Gastroesophageal sphincter (tissue), 4 donors: ENCODE measurements around the gene BAX. TPM values are rescaled to one million over a fixed set of nuclear protein-coding genes. Genes with fewer than 3 reads are reported as not detected.
"Not testable (repeated sequence)": the region's sequence is repeated elsewhere in the genome, so short reads cannot be mapped to it uniquely, and the experiment has no call there.

ENCODE experiments used
- ATAC-seq: fragments of 150-250 bp; one replicate; pipeline ENCODE4 v1.9.1; 2016; ENCODE audit warnings: mild to moderate bottlenecking, moderate library complexity
- H3K27ac ChIP-seq, 4 donors: fragments of 200-600 bp; sonication (generic) in 3 of 4; 1 replicate in 3 of 4; 2 replicates in 1 of 4; pipeline ENCODE4 v1.5.1; 2016 to 2019
- H3K27me3 ChIP-seq: fragments of 200-600 bp; sonication (generic); one replicate; pipeline ENCODE4 v1.5.1; 2019
- H3K36me3 ChIP-seq, 2 donors: fragments of 200-600 bp; sonication (generic); one replicate each; pipeline ENCODE4 v1.5.1; 2019; ENCODE audit warnings: control low read depth in 1 of 2
- H3K4me1 ChIP-seq, 3 donors: fragments of 200-600 bp; sonication (generic); 1 replicate in 2 of 3; 2 replicates in 1 of 3; pipeline ENCODE4 v1.5.1; 2016 to 2019; ENCODE audit warnings: control low read depth in 2 of 3
- H3K4me3 ChIP-seq, 2 donors: fragments of 200-600 bp; sonication (generic); one replicate each; pipeline ENCODE4 v1.5.1; 2019; ENCODE audit warnings: mild to moderate bottlenecking in 1 of 2, moderate library complexity in 1 of 2
- H3K9me3 ChIP-seq, 3 donors: fragments of 200-600 bp; sonication (generic); one replicate each; pipeline ENCODE4 v1.5.1; 2017 to 2019; ENCODE audit warnings: control low read depth in 2 of 3
- EP300 ChIP-seq: sonication (generic); formaldehyde crosslinking; IDR thresholded peaks from one replicate; pipeline ENCODE4 v1.6.1; 2017; ENCODE audit warnings: antibody characterized with exemption, mild to moderate bottlenecking
- POLR2A ChIP-seq, 2 donors: fragments of 450-650 bp; IDR thresholded peaks; one replicate each; pipeline ENCODE4 v1.6.1; 2017; ENCODE audit warnings: antibody characterized with exemption in 2 of 2, mild to moderate bottlenecking in 2 of 2, moderate library complexity in 1 of 2
- POLR2AphosphoS5 ChIP-seq: sonication (generic); formaldehyde crosslinking; IDR thresholded peaks from one replicate; pipeline ENCODE4 v1.6.1; 2017; ENCODE audit warnings: antibody characterized with exemption
- WGBS, 2 donors: methylation state at CpG; one replicate each; pipeline ENCODE4 v1.1.5; 2018; ENCODE audit warnings: low coverage in 1 of 2; 5-methylcytosine and 5-hydroxymethylcytosine counted together
- total RNA-seq, 4 donors: library from RNA; depleted of rRNA; stranded (reverse); fragments of >200 nt; gene quantifications; one replicate each; pipeline ENCODE4 v1.1.0, GENCODE V29; 2016
- TF ChIP-seq, protein P1 (sequence below), 4 experiments: fragments of 200-600 bp in 2 of 4; fragments of 450-650 bp in 2 of 4; sonication (generic) in 1 of 4; IDR thresholded peaks; one replicate each; pipeline ENCODE4 v1.5.1; 2017 to 2019; ENCODE audit warnings: antibody characterized with exemption in 4 of 4, mild to moderate bottlenecking in 2 of 4, moderate library complexity in 2 of 4

The BAX gene
- total RNA-seq, 4 donors from 2014 or later = 31.5 to 40.8 (median 34.8) TPM

DNA sequence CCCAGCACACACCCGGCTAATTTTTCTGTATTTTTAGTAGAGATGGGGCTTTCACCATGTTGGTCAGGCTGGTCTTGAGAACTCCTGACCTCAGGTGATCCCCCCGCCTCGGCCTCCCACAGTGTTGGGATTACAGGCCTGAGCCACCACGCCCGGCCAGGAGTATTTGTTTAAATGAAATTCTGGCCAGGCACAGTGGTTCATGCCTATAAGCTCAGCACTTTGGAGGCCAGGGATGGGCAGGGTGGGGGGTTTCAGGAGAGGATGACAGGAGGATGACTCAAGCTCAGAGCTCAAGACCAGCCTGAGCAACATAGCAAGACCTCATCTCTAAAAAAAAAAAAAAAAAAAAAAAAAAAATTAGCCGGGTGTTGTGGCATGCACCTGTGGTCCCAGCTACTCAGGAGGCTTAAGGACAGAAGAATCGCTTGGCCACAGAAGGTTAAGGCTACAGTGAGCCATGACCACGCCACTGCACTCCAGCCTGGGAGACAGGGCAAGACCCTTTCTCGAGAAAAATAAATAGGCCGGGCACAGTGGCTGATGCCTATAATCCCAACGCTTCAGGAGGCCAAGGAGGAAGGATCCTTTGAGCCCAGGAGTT is 29.3 kb upstream of the BAX start:
- Histone ChIP-seq H3K9me3 (no peaks in the 10 kb centered on the region), H3K27me3 (no peaks in the 10 kb centered on the region), H3K4me3 (no peak overlapping the region), H3K36me3 (peaks cover 0 to 35% of the 10 kb centered on the region in 2 donors), H3K27ac (no peak overlapping the region), H3K4me1 (peaks cover 0 to 17% (median 0%) of the 10 kb centered on the region in 3 donors)
- ATAC-seq = no peak
- TF ChIP-seq EP300 = no peak
- no peak for TF ChIP-seq POLR2AphosphoS5
- TF ChIP-seq, protein P1, sequence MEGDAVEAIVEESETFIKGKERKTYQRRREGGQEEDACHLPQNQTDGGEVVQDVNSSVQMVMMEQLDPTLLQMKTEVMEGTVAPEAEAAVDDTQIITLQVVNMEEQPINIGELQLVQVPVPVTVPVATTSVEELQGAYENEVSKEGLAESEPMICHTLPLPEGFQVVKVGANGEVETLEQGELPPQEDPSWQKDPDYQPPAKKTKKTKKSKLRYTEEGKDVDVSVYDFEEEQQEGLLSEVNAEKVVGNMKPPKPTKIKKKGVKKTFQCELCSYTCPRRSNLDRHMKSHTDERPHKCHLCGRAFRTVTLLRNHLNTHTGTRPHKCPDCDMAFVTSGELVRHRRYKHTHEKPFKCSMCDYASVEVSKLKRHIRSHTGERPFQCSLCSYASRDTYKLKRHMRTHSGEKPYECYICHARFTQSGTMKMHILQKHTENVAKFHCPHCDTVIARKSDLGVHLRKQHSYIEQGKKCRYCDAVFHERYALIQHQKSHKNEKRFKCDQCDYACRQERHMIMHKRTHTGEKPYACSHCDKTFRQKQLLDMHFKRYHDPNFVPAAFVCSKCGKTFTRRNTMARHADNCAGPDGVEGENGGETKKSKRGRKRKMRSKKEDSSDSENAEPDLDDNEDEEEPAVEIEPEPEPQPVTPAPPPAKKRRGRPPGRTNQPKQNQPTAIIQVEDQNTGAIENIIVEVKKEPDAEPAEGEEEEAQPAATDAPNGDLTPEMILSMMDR (IDR thresholded peaks at IDR 0.05) = no peak
- no peak for TF ChIP-seq POLR2A (IDR thresholded peaks at IDR 0.05)
- 65 to 89% methylated on average over 1 to 8 of the region's 11 CpGs for WGBS, 2 donors

DNA sequence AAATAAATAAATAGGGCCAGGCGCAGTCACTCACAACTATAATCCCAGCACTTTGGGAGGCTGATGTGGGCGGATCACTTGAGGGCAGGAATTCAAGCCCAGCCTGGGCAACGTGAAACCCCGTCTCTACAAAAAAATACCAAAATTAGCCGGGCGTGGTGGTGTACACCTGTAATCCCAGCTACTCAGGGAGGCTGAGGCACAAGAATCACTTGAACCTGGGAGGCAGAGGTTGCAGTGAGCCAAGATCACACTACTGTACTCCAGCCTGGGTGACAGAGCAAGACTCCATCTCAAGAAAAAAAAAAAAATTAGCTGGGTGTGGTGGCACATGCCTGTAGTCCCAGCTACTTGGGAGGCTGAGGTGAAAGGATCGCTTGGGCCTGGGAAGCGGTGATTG is 28.8 kb upstream of the BAX start:
- not testable (repeated sequence) for ATAC-seq, H3K27ac ChIP-seq, H3K4me3 ChIP-seq, H3K9me3 ChIP-seq, H3K27me3 ChIP-seq
- 80% methylated on average over 8 of the region's 8 CpGs; no CpG with 5 or more reads in 1 of the 2 donors for WGBS, 2 donors
- H3K4me1 ChIP-seq = peaks cover 0 to 17% (median 0%) of the 10 kb centered on the region in 3 donors
- peaks cover 0 to 30% of the 10 kb centered on the region in 2 donors for H3K36me3 ChIP-seq

DNA sequence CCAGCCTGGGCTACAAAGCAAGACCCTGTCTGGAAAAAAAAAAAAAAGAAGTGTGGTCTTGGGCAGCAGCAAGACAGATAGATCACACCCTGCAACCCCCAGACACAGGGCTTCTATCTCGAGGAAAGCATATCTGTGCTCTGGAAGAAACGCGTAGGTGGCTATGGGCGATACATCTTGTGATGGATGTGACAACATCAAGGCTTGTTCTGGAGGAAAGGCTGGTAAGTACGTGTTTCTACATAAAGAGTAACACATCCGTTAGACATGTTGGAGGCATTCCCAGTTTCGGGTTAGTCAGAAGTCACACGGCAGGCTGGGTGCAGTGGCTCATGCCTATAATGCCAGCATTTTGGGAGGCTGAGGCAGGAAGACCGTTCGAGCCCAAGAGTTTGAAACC is 27.8 kb upstream of the BAX start:
- H3K27ac ChIP-seq = peak overlapping the region in 1 of 4 donors; percentile 19
- 8 to 14% methylated on average over 8 to 10 of the region's 10 CpGs for WGBS, 2 donors

DNA sequence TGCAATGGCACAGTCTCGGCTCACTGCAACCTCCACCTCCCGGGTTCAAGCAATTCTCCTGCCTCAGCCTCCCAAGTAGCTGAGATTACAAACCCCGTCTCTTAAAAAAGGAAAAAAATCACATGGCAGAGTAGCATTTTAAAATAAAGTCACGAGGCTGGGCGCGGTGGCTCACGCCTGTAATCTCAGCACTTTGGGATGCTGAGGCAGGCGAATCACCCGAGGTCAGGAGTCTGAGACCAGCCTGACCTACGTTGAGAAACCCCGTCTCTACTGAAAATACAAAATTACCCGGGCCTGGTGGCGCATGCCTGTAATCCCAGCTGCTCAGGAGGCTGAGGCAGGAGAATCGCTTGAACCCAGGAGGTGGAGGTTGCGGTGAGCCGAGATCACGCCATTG is 27.0 kb upstream of the BAX start:
- Histone ChIP-seq H3K36me3 (peaks cover 0 to 12% of the 10 kb centered on the region in 2 donors), H3K4me1 (peaks cover 0 to 17% (median 0%) of the 10 kb centered on the region in 3 donors)
- not testable (repeated sequence) for H3K27me3 ChIP-seq, H3K9me3 ChIP-seq, ATAC-seq, H3K27ac ChIP-seq, H3K4me3 ChIP-seq
- 81 to 100% methylated on average over 6 to 7 of the region's 17 CpGs for WGBS, 2 donors

More for the DNA sequence above, 27.8 kb upstream of the BAX start:
- Histone ChIP-seq H3K9me3 (no peaks in the 10 kb centered on the region), H3K36me3 (peaks cover 0 to 20% of the 10 kb centered on the region in 2 donors), H3K4me1 (peaks cover 0 to 17% (median 0%) of the 10 kb centered on the region in 3 donors), H3K4me3 (peak overlapping the region in 1 of 2 donors; percentile 12), H3K27me3 (no peaks in the 10 kb centered on the region)
- ATAC-seq = peak; percentile 87
- TF ChIP-seq, protein P1 (IDR thresholded peaks at IDR 0.05) = no peak
- TF ChIP-seq POLR2A (IDR thresholded peaks at IDR 0.05) = no peak
- no peak for TF ChIP-seq EP300
- TF ChIP-seq POLR2AphosphoS5 = peak; percentile 90

DNA sequence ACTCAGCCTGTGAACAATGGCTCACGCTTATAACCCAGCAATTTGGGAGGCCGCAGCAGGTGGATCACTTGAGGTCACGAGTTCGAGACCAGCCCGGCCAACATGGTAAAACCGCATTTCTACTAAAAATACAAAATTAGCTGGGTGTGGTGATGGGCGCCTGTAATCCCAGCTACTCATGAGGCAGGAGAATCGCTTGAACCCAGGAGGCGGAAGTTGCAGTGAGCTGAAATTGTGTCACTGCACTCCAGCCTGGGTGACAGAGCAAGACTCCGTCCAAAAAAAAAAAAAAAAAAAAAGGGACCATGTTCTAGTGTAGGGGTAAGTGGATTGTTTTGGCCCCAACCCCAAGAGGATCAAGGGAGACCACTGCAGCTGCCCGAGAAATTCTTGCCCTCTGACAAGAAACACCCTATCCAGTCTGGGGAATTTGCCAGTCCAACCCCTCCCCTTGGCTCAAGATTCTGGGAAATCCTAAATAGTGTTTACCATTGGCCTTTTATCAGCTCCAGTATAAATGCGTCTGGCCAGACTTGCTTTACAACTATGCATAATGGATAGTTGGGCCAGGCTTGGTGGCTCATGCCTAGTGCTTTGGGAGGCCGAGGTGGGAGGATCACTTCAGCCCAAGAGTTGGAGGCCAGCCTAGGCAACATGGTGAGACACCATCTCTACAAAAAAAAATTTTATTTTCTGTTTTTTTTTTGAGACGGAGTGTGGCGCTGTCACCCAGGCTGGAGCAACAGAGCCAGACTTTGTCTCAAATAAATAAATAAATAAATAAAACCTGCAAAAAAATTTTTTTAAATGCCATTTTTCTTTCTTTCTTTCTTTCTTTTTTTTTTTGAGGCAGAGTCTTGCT is 26.3 kb upstream of the BAX start:
- Histone ChIP-seq H3K9me3 (no peaks in the 10 kb centered on the region), H3K4me1 (peaks cover 0 to 22% (median 0%) of the 10 kb centered on the region in 3 donors), H3K4me3 (no peak overlapping the region), H3K27ac (no peak overlapping the region), H3K36me3 (peaks cover 0 to 5% of the 10 kb centered on the region in 2 donors), H3K27me3 (no peaks in the 10 kb centered on the region)
- no peak for ATAC-seq
- no peak for TF ChIP-seq POLR2A (IDR thresholded peaks at IDR 0.05)
- WGBS, 2 donors = 66 to 79% methylated on average over 10 to 13 of the region's 15 CpGs

DNA sequence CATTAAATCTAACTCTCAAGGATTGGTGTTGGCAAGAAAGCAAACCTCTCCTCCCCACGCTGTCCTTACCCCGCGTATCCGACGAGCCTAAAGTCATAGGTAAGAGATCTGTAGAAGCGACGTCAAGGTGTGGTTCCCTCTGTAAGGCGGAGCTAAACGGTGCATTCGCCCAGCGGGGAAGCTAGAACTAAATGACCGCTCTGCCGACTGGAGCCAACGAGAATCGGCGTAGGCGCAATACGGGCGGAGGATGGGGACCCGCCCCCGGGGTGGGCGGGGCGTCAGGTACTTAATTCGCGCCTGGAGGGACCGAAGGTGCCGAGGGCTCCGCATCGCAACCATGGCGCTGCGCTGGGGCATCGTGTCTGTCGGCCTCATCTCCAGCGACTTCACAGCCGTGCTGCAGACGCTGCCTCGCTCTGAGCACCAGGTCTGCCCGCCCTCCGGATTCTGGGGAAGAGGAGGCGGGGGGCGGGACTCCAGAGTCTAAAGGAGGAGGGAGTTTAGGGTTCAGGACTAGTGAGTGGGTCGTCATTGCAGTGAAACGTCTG is 21.2 kb upstream of the BAX start, which contains the start of gene DHDH:
Gene DHDH (plus strand): TSS at position 318 of the 551 bp plus-strand sequence. CDS start 23 bp downstream, at position 341.
- Histone ChIP-seq H3K4me3 (peak within 1 kb of the TSS; percentile 6 to 55), H3K36me3 (no peaks in the 10 kb centered on the region), H3K4me1 (peaks cover 0 to 14% (median 0%) of the 10 kb centered on the region in 3 donors), H3K27ac (peak within 1 kb of the TSS in 3 of 4 donors; percentile 25 to 50 (median 43)), H3K9me3 (no peaks in the 10 kb centered on the region), H3K27me3 (no peaks in the 10 kb centered on the region)
- WGBS, 2 donors = 0% methylated on average over 3 to 8 of the region's 43 CpGs
- peak; percentile 89 for ATAC-seq
- TF ChIP-seq, protein P1 (IDR thresholded peaks at IDR 0.05) = no peak
- no peak for TF ChIP-seq POLR2A (IDR thresholded peaks at IDR 0.05)
- no peak for TF ChIP-seq EP300
- TF ChIP-seq POLR2AphosphoS5 = no peak
